HepG2 (cell line): ENCODE results near the gene NTRK2. TPM values are rescaled to one million over a fixed set of nuclear protein-coding genes. Genes with fewer than 3 reads are reported as not detected.

Experiments
- ATAC-seq: fragments of 200-7000 bp; cut with Tn5 transposase; 3 replicates; pipeline ENCODE4 v1.9.1; 2020; ENCODE audit warnings: mild to moderate bottlenecking, moderate library complexity
- BruUV-seq: library from RNA; stranded (reverse); fragments of 400-500 nt; replicated peaks from 2 replicates; lab custom pipeline; 2021; lab: Mats Ljungman, UMichigan
- CTCF ChIA-PET: fragments of 300-600 bp; formaldehyde crosslinking; extraction: SDS; loops from one replicate; lab custom pipeline; 2021; ENCODE audit warnings: low total read pairs, inconsistent platforms, low intra/inter-chr PET ratio; lab: Yijun Ruan, JAX
- POLR2A ChIA-PET: fragments of 350-600 bp; sonication (Branson Sonifier 250); formaldehyde crosslinking; loops from one replicate; lab custom pipeline; 2020; ENCODE audit warnings: antibody characterized with exemption, inconsistent platforms; lab: Yijun Ruan, JAX
- DNase-seq: peaks from one replicate; pipeline ENCODE4 v3.0.0-alpha.2; 2015; ENCODE audit warnings: low spot score
- FAIRE-seq: peaks from 3 replicates; lab custom pipeline; 2011; peaks lifted over from hg19 to GRCh38; lab: Jason Lieb, UNC
- H2AFZ ChIP-seq: one replicate; pipeline ENCODE4 v1.6.1; 2011; ENCODE audit warnings: low read length, inconsistent platforms
- H3K27ac ChIP-seq: fragments of 300-600 bp; 3 replicates; pipeline ENCODE4 v1.8.0; 2011; ENCODE audit warnings: mixed run types, mild to moderate bottlenecking, mixed read lengths, low read length, inconsistent platforms; ENCODE audit not compliant: insufficient read depth; ENCODE audit errors: extremely low read length
- H3K27me3 ChIP-seq, 2 experiments: fragments of 200-600 bp in 1 of 2; 2 replicates in 1 of 2; 3 replicates in 1 of 2; pipeline versions ENCODE4 v1.6.0 to v1.8.0; 2011; ENCODE audit warnings: low read length in 2 of 2, mild to moderate bottlenecking in 2 of 2, moderate library complexity in 2 of 2, inconsistent platforms in 1 of 2; ENCODE audit not compliant: insufficient read depth in 2 of 2, control insufficient read depth in 1 of 2
- H3K36me3 ChIP-seq, 2 experiments: fragments of 200-600 bp in 1 of 2; replicated peaks in 1 of 2; 2 replicates in 1 of 2; 3 replicates in 1 of 2; pipeline versions ENCODE4 v1.5.1 to v1.8.0; 2011; ENCODE audit warnings: low read length in 2 of 2, inconsistent platforms in 1 of 2; ENCODE audit not compliant: insufficient read depth in 2 of 2, control insufficient read depth in 1 of 2
- H3K4me1 ChIP-seq: 2 replicates; pipeline ENCODE4 v1.5.1; 2012; ENCODE audit warnings: low read length, inconsistent platforms; ENCODE audit not compliant: insufficient read depth
- H3K4me2 ChIP-seq: 2 replicates; pipeline ENCODE4 v1.6.0; 2011; ENCODE audit warnings: low read depth, low read length, inconsistent platforms
- H3K4me3 ChIP-seq, 3 experiments: fragments of 200-600 bp in 1 of 3; sonication (generic), shearing (Covaris generic) in 1 of 3; replicated peaks in 1 of 3; 2 replicates each; pipeline ENCODE4 v1.5.1; 2011 to 2016; ENCODE audit warnings: low read length in 3 of 3, inconsistent platforms in 2 of 3, low read depth in 2 of 3, mild to moderate bottlenecking in 2 of 3, control low read depth in 1 of 3, mixed read lengths in 1 of 3; ENCODE audit not compliant: insufficient read depth in 1 of 3
- H3K79me2 ChIP-seq: one replicate; pipeline ENCODE4 v1.6.1; 2011; ENCODE audit warnings: low read length, inconsistent platforms; ENCODE audit not compliant: insufficient read depth
- H3K9ac ChIP-seq: 2 replicates; pipeline ENCODE4 v1.6.0; 2011; ENCODE audit warnings: mild to moderate bottlenecking, low read depth, low read length, inconsistent platforms; ENCODE audit not compliant: insufficient read depth
- H3K9me3 ChIP-seq: 2 replicates; pipeline ENCODE4 v1.5.1; 2012; ENCODE audit warnings: mild to moderate bottlenecking, low read length
- H4K20me1 ChIP-seq: 2 replicates; pipeline ENCODE4 v1.6.0; 2011; ENCODE audit warnings: inconsistent platforms, mild to moderate bottlenecking, low read length, moderate library complexity; ENCODE audit not compliant: insufficient read depth
- RFX5 ChIP-seq: IDR thresholded peaks from 2 replicates; pipeline ENCODE4 v1.6.1; 2011; ENCODE audit warnings: low read depth, low read length, improper control_type of control experiment
- TBX2 ChIP-seq: sonication (generic); formaldehyde crosslinking; IDR thresholded peaks from 2 replicates; pipeline ENCODE4 v1.5.0; 2020; ENCODE audit warnings: missing genetic modification reagents, mild to moderate bottlenecking, borderline replicate concordance
- ZFAT ChIP-seq: sonication (generic); formaldehyde crosslinking; conservative IDR thresholded peaks from 2 replicates; pipeline ENCODE4 v1.8.1; 2023; ENCODE audit warnings: missing genetic modification reagents, inconsistent platforms
- ZNF292 ChIP-seq: sonication (generic); formaldehyde crosslinking; IDR thresholded peaks from 2 replicates; pipeline ENCODE4 v1.8.1; 2022; ENCODE audit warnings: mild to moderate bottlenecking, low read depth, missing genetic modification reagents, borderline replicate concordance
- ZNF337 ChIP-seq: sonication (generic); formaldehyde crosslinking; IDR thresholded peaks from 2 replicates; pipeline ENCODE4 v1.5.1; 2020; ENCODE audit warnings: missing genetic modification reagents, low read depth, mild to moderate bottlenecking, borderline replicate concordance
- ZNF703 ChIP-seq: sonication (generic); formaldehyde crosslinking; IDR thresholded peaks from 2 replicates; pipeline ENCODE4 v1.5.1; 2020; ENCODE audit warnings: missing genetic modification reagents, mild to moderate bottlenecking, moderate library complexity, borderline replicate concordance
- WGBS: methylation state at CpG from one replicate; pipeline ENCODE4 v1.1.6; 2017; ENCODE audit warnings: low lambda C conversion rate; 5-methylcytosine and 5-hydroxymethylcytosine counted together
- in situ Hi-C: cut with HindIII; loops from 2 replicates; pipeline ENCODE4 v1.10.0; 2017; ENCODE audit warnings: low pct_unique_long_range_greater_than_20kb; ENCODE audit not compliant: extremely low pct_ligation_motif_present
- intact Hi-C: fragments of 100-400 bp; cut with micrococcal nuclease; formaldehyde crosslinking; loops from one replicate; pipeline ENCODE4 v1.10.0; 2022; ENCODE audit not compliant: unreplicated experiment
- polyA plus RNA-seq, 8 experiments: library from polyadenylated mRNA; depleted of rRNA in 3 of 8; stranded (reverse) in 7 of 8; unstranded in 1 of 8; fragments of >200 nt; fragmentation: Illumina TruSeq in 4 of 8; extraction: Trizol in 4 of 8; gene quantifications; 2 replicates each; pipeline versions ENCODE4 v1.2.1 to v1.2.3, GENCODE V29; 2011 to 2016; ENCODE audit warnings: low read depth in 4 of 8, missing spikeins in 1 of 8, mixed read lengths in 1 of 8; ENCODE audit not compliant: insufficient read depth in 1 of 8
- total RNA-seq, 5 experiments: library from RNA; depleted of rRNA; stranded (reverse); fragments of >200 nt; fragmentation: Illumina TruSeq; extraction: Trizol; gene quantifications; 2 replicates each; pipeline ENCODE4 v1.2.3, GENCODE V29; 2016; ENCODE audit warnings: low read depth in 1 of 5
- TF ChIP-seq, protein P1 (sequence below), 2 experiments: sonication (generic) in 1 of 2; formaldehyde crosslinking in 1 of 2; IDR thresholded peaks; 2 replicates each; pipeline versions ENCODE4 v1.6.1 to v1.9.0; 2014 to 2022; ENCODE audit warnings: antibody characterized with exemption in 1 of 2, borderline replicate concordance in 1 of 2, inconsistent platforms in 1 of 2, low read depth in 1 of 2, missing genetic modification reagents in 1 of 2
- TF ChIP-seq, protein P2 (sequence below): sonication (generic); formaldehyde crosslinking; IDR thresholded peaks from 2 replicates; pipeline ENCODE4 v1.8.0; 2022; ENCODE audit warnings: mild to moderate bottlenecking, missing genetic modification reagents, borderline replicate concordance
- TF ChIP-seq, protein P3 (sequence below): sonication (generic); formaldehyde crosslinking; IDR thresholded peaks from 2 replicates; pipeline ENCODE4 v1.4.0; 2020; ENCODE audit warnings: missing genetic modification reagents, borderline replicate concordance

NTRK2 gene
- total and polyA plus RNA-seq, 2 of the 13 experiments (the other 11 are each of a cell fraction or from before 2014, with no cell fraction given), result not detected

DNA sequence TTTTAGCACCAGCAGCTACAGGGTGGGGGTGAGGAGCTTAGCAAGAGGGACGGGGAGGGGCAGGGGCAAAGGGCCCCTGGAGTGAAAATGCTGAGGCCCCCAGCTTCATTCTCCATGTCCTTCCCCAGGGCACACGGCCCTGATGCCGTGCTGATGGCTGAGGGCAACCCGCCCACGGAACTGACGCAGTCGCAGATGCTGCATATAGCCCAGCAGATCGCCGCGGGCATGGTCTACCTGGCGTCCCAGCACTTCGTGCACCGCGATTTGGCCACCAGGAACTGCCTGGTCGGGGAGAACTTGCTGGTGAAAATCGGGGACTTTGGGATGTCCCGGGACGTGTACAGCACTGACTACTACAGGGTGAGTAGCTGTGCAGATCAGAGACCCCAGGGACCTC lies 285.6 kb downstream of the NTRK2 start (continued):
- TF ChIP-seq, protein P1, sequence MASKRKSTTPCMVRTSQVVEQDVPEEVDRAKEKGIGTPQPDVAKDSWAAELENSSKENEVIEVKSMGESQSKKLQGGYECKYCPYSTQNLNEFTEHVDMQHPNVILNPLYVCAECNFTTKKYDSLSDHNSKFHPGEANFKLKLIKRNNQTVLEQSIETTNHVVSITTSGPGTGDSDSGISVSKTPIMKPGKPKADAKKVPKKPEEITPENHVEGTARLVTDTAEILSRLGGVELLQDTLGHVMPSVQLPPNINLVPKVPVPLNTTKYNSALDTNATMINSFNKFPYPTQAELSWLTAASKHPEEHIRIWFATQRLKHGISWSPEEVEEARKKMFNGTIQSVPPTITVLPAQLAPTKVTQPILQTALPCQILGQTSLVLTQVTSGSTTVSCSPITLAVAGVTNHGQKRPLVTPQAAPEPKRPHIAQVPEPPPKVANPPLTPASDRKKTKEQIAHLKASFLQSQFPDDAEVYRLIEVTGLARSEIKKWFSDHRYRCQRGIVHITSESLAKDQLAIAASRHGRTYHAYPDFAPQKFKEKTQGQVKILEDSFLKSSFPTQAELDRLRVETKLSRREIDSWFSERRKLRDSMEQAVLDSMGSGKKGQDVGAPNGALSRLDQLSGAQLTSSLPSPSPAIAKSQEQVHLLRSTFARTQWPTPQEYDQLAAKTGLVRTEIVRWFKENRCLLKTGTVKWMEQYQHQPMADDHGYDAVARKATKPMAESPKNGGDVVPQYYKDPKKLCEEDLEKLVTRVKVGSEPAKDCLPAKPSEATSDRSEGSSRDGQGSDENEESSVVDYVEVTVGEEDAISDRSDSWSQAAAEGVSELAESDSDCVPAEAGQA (IDR thresholded peaks at IDR 0.05; ENCODE audit: low read depth), result no peak
- TF ChIP-seq, protein P1 (CRISPR knock-in tag; IDR thresholded peaks at IDR 0.05; ENCODE audit: borderline replicate concordance), result no peak
- no peak for TF ChIP-seq ZNF337 (CRISPR knock-in tag)
- TF ChIP-seq, protein P2, sequence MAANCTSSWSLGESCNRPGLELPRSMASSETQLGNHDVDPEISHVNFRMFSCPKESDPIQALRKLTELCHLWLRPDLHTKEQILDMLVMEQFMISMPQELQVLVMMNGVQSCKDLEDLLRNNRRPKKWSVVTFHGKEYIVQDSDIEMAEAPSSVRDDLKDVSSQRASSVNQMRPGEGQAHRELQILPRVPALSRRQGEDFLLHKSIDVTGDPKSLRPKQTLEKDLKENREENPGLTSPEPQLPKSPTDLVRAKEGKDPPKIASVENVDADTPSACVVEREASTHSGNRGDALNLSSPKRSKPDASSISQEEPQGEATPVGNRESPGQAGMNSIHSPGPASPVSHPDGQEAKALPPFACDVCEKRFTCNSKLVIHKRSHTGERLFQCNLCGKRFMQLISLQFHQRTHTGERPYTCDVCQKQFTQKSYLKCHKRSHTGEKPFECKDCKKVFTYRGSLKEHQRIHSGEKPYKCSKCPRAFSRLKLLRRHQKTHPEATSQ, result no peak

DNA sequence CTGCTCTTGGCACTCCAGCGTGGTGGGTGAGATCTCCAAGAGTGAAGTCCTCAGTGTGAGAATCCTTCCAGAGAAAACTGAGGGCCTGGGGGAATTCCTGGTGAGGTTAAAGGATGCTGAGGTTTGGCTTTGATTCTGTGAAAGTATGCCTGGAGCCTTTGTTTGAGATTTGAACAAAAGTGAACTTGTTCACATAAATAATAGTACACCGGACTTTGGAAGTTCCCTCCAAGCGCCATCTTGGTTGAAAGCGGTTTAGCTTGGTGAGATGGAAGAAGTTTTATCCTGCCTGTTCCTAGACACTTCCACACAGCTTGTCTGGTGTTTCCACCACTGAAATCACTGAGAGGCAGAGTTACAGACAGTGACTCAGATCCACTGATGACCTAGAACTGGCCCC lies 286.4 kb downstream of the NTRK2 start:
- Histone ChIP-seq H3K79me2 (no peaks in the 10 kb centered on the region), H3K4me3 (no peak overlapping the region), H3K4me2 (no peak overlapping the region), H3K27me3 (no peaks in the 10 kb centered on the region), H2AFZ (no peak overlapping the region), H3K36me3 (no peaks in the 10 kb centered on the region), H4K20me1 (no peaks in the 10 kb centered on the region; the same call in 1 of the 2 replicates), H3K9me3 (no peaks in the 10 kb centered on the region), H3K9ac (no peak overlapping the region), H3K4me1 (no peaks in the 10 kb centered on the region), H3K27ac (no peak overlapping the region)
- intact Hi-C loops (no loop called here), in situ Hi-C loops (loop anchor here (25.0 kb wide), 1 partner anchor 569 kb away; no protein-coding TSS in a partner anchor)
- POLR2A ChIA-PET, result no interaction called here
- DNase-seq (no peak), ATAC-seq (no peak), FAIRE-seq (no peak)
- BruUV-seq, result no TSS peak
- CTCF ChIA-PET, result no interaction called here
- 49% methylated on average over 4 of the region's 4 CpGs for WGBS
- TF ChIP-seq ZNF703 (CRISPR knock-in tag) (no peak), ZFAT (CRISPR knock-in tag) (no peak), ZNF292 (CRISPR knock-in tag) (no peak), TBX2 (CRISPR knock-in tag) (no peak), RFX5 (no peak)
- TF ChIP-seq, protein P3, sequence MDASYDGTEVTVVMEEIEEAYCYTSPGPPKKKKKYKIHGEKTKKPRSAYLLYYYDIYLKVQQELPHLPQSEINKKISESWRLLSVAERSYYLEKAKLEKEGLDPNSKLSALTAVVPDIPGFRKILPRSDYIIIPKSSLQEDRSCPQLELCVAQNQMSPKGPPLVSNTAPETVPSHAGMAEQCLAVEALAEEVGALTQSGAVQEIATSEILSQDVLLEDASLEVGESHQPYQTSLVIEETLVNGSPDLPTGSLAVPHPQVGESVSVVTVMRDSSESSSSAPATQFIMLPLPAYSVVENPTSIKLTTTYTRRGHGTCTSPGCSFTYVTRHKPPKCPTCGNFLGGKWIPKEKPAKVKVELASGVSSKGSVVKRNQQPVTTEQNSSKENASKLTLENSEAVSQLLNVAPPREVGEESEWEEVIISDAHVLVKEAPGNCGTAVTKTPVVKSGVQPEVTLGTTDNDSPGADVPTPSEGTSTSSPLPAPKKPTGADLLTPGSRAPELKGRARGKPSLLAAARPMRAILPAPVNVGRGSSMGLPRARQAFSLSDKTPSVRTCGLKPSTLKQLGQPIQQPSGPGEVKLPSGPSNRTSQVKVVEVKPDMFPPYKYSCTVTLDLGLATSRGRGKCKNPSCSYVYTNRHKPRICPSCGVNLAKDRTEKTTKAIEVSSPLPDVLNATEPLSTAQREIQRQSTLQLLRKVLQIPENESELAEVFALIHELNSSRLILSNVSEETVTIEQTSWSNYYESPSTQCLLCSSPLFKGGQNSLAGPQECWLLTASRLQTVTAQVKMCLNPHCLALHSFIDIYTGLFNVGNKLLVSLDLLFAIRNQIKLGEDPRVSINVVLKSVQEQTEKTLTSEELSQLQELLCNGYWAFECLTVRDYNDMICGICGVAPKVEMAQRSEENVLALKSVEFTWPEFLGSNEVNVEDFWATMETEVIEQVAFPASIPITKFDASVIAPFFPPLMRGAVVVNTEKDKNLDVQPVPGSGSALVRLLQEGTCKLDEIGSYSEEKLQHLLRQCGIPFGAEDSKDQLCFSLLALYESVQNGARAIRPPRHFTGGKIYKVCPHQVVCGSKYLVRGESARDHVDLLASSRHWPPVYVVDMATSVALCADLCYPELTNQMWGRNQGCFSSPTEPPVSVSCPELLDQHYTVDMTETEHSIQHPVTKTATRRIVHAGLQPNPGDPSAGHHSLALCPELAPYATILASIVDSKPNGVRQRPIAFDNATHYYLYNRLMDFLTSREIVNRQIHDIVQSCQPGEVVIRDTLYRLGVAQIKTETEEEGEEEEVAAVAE (CRISPR knock-in tag), result no peak
